HG03342 (cell line): Measurements from ENCODE around the gene SIN3B.
"Not testable (repeated sequence)": the region's sequence is repeated elsewhere in the genome, so short reads cannot be mapped to it uniquely, and the experiment has no call there.

Experiments
- ATAC-seq: cut with Tn5 transposase; IDR thresholded peaks from one replicate; pipeline ENCODE4 v1.9.1; 2021; ENCODE audit warnings: mild to moderate bottlenecking, moderate library complexity; ENCODE audit not compliant: unreplicated experiment

SIN3B gene

DNA sequence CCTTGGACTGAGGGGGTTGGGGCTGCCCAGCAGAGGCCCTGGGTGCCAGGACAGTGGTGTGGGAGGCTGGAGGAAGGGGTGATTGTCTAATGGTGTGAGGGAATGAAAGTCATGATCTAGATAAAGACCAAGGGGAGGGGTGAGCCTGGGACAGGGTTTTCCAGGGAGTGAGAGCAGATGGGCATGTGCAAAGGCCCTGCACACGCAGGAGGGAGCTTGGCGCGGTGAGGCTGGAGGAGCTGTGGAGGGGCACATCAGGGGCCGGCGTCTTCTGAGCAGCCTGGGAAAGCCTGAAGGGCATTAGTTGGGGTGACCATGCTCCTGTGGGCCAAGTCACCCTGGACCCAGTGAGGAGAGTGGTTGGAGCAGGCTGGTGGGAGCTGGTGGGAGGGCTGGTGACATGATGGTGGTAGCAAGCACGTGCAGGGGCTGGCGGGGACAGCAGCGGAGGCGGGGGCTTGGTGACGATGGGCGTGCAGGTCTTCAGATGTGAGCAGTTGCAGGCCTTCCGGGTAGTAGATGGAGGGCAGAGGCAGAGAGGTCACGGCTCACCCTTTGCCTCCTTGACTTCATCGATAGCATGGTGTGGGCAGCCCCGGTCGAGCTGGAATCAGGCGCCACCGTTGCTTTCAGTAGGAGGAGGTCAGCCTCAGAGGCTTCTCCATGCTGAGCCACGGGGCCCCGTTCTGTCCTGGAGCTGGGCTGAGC, 39.4 kb downstream of the SIN3B start:
- ATAC-seq: no peak

DNA sequence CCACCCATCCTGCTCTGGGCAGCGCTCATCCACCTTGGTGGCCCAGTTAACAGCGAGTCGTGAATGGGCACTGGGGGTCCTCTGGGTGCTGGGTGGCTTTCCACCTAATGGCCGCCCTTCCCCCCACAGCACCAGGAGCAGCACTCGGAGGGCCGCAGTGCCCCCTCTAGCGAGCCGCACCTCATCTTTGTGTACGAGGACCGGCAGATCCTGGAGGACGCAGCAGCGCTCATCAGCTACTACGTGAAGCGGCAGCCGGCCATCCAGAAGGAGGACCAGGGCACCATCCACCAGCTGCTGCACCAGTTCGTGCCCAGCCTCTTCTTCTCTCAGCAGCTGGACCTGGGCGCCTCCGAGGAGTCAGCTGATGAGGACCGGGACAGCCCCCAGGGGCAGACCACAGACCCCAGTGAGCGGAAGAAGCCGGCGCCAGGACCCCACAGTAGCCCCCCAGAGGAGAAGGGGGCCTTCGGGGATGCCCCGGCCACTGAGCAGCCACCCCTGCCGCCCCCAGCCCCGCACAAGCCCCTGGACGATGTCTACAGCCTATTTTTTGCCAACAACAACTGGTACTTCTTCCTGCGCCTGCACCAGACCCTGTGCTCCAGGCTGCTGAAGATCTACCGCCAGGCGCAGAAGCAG, 40.3 kb downstream of the SIN3B start:
- no peak for ATAC-seq

DNA sequence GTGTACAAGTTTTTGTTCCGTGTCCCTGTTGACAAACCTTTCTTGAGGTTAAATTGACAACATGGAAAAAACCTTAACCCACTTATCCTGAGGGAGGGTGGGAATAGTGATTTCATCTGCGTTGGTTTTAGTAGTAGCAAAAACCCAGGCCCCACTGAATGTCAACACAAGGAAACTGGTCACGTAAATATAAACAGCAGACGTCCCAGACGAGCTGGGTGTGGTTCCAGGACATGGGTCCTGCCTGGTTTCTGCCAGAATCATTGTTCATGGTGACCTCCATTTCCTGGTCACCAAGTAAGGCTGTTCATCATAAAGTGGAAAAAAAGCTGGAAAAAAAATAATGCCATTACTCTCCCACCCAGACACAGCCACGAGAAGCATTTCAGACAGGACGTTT, 42.7 kb downstream of the SIN3B start:
- no peak for ATAC-seq

DNA sequence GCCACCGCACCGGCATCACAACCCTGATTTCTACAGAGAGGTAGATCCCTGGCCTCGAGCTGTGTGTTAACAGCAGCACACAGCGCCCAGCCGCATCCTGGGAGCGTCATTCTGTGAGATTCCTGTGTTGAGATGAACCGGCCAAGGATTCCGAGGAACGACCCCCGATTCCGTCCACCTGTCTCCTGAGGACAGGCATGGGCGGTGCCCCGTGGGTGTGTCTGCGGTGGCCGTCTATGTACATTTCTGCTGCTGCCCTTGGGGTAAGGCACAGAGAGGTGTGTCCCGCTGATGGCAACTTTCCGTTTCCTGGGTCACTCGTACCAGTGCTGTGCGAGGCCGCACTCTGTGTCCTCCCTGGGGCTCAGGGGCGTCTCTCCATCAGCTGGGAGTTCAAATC, 43.5 kb downstream of the SIN3B start:
- no peak for ATAC-seq

DNA sequence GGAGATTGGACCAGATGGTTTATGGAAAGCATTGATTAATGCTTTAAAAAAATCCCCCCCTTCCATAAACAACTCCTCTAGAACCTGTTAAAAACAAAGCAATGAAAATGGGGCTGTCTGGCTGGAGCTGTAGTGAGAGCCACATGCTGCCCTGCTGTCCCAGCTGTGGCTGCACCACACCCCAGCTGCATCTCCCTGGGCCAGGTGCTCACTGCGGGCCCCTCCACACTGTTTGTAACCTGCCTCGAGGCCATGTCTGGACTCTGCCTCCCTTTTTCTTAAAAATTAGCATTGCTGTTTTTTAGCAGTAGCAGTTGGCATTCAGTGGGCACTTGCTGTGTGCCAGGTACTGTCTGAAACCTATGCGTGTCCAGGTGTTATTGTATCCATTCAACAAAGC, 44.4 kb downstream of the SIN3B start:
- no peak for ATAC-seq

DNA sequence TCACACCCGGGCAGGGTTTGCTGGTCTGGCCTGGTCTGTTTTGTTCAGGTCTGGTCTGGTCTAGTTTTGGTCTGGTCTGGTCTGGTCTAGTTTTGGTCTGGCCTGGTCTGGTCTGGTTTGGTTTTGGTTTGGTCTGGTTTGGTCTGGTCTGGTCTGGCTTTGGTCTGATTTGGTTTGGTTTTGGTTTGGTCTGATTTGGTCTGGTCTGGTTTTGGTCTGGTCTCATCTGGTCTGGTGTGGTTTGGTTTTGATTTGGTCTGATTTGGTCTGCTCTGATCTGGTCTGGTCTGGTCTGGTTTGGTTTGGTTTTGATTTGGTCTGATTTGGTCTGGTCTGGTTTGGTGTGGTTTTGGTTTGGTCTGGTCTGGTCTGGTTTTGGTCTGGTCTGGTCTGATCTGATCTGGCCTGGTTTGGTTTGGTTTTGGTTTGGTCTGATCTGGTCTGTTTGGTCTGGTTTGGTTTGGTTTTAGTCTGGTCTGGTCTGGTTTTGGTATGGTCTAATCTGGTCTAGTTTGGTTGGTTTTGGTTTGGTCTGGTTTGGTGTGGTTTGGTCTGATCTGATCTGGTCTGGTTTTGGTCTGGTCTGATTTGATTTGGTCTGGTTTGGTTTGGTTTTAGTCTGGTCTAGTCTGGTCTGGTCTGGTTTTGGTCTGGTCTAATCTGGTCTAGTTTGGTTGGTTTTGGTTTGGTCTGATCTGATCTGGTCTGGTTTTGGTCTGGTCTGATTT, 45.2 kb downstream of the SIN3B start:
- no peak for ATAC-seq

DNA sequence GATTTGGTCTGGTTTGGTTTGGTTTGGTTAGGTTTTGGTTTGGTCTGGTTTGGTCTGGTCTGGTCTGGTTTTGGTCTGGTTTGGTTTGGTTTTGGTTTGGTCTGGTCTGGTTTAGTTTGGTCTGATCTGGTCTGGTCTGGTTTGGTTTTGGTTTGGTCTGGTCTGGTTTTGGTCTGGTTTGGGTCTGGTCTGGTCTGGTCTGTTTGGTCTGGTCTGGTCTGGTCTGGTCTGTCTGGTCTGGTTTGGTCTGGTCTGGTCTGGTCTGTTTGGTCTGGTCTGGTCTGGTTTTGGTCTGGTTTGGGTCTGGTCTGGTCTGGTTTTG, 45.7 kb downstream of the SIN3B start:
- ATAC-seq: not testable (repeated sequence)

DNA sequence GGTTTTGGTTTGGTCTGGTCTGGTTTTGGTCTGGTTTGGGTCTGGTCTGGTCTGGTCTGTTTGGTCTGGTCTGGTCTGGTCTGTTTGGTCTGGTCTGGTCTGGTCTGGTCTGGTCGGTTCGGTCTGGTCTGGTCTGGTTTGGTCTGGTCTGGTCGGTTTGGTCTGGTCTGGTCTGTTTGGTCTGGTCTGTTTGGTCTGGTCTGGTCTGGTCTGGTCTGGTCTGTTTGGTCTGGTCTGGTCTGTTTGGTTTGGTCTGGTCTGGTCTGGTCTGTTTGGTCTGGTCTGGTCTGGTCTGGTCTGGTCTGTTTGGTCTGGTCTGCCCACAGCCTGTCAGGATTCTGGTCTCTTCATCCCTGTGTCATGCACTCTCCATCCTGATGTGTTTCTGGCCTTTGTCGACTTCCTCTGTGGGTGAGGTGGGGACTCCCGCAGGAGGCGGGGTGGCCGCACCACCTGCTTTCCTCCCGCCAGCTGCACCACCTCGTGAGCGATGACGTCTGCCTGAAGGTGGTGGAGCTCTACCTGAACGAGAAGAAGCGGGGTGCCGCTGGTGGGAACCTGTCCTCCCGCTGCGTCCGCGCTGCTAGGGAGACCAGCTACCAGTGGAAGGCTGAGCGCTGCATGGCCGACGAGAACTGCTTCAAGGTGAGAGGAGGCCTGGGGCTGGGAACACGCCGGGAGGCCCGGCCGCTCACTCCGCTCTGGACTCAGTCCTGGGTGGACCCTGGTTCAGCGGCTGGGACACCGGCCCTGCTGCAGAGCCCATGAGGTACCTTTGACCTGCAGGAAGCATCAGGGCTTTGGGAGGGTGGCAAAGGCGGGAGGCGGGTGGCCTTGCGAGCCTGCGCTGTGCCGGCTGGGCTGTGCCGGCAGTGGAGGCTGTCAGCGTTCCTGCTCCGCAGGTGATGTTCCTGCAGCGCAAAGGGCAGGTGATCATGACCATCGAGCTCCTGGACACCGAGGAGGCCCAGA, 46.7 kb downstream of the SIN3B start:
- no peak for ATAC-seq

DNA sequence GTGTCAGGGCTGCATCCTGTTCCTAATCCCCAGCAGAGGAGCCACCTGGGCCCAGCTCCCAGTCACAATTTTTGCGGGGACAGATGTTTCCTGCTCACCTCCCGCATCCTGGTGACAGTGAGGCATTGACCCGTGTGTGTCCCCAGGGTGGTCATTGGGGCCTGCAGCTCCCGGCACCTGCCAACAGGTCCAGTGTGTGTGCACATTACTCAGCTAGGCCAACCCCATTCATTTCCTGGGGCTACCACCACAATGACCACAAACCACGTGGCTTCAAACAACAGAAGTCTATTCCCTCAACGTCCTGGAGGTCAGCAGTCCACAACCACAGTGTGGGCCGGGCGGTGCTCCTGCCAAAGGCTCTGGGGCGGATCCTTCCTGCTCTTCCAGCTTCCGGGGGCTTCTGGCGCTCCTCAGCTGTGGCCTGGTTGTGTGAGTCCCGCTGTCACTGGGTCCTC, 47.7 kb downstream of the SIN3B start:
- ATAC-seq: no peak

DNA sequence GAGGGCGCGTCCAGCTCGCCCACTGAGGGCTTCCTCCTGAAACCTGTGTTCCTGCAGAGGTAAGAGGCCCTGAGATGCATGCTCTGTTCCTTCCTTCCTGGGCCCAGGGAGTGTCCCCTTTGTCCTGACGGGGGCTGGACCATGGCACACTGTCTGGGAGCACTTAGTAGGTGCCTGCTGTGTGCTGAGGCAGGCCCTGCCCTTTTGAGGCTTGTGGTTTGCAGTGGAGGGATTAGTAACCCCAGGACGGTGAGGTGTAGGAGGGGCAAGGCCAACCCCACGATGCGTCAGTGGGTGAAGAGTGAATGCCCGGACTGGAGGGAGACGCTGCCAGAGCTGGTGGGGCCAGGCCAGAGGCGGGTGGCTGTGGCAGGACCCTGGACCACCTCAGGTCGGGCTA, 48.4 kb downstream of the SIN3B start:
- ATAC-seq: no peak

DNA sequence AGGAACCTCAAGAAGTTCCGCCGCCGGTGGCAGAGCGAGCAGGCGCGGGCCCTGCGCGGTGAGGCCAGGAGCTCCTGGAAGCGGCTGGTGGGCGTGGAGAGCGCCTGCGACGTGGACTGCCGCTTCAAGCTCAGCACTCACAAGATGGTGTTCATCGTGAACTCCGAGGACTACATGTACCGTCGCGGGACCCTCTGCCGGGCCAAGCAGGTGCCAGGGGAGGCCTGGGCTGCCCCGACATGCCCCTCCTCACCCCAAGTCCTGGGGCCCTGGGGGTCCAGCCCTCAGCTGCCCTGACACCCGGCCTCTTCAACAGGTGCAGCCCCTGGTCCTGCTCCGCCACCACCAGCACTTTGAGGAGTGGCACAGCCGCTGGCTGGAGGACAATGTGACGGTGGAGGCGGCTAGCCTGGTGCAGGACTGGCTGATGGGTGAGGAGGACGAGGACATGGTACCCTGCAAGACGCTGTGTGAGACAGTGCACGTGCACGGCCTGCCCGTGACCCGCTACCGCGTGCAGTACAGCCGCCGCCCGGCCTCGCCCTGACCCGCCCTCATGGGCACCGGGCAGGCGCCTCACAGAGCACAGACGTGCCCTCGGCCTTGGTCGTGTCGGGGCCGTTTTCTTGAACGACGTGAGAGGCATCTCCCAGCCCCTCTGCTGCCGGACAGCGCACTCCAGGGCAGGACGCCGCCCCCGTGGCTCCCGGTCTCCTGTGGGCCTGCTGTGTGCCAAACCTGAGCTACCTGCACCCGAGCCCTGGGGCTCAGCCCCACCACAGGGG, 49.2 kb downstream of the SIN3B start:
- ATAC-seq: no peak

DNA sequence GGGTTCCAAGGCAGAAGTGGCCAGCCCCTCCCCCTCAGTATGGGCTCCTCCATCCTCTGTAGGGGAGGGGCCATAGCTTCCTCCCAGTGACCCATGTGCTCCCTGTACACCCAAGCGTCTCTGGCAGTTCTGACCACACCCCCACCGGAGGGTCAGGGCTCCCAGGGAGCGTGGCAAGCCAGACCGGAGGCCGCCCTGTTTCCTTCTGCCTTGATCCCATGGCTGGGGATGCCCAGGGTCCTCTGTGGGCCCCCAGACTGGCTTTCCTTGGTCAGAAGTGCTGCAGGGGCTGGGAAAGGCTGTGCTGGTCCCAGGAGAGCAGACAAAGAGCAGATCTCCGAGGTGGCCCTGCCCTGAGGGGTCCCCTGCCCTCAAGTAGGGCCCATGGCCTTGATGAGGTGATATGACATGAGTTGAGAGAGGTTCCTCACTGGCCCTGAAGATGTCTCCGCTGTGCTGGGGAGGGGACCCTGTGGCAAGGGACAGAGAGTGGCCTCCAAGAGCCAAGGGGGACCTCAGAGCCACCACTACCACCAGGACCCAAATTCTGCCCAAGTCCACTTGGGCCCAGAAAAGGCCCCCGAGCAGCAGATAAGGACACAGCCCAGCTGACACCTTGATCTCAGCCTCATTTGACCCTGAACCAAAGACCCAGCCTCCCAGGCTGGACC, 51.8 kb downstream of the SIN3B start:
- no peak for ATAC-seq

DNA sequence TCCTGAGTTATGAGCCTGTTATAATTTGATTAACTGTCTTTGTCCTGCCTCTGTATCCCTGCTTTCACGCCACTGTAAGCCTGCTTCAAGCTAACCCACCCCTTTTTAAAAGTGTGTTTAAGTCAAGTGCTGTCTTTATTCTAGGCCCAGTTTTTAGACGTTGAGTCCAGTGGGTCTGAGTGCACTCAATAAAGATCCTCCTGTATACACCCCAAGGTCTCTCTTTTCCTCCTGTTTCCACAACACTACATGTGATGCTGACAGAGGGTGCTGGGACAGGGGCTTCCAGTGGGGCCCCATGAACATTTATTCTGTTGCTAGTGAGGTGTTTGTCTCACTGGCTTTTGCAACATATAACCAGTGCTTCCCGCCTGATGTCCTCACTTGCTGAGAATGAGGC, 52.9 kb downstream of the SIN3B start:
- no peak for ATAC-seq

DNA sequence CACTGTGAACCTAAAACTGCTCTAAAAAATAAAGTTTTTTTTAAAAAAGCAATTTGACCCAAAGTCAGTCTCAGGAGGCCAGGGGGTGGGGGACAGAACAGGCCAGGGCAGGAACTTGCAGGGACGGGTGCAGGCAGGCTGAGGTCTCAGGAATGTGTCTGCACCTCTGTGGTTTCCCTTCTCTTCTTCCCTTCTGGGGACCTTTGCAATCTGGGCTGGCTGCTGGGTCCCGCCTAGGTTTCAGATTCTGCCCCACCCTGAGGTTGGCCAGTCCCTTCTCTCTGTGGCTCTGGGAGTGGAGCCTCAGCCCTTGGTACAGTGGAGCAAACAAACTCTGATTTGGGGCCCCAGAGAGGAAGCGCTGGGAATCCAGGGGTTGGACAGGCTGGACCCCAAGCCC, 54.3 kb downstream of the SIN3B start:
- no peak for ATAC-seq

DNA sequence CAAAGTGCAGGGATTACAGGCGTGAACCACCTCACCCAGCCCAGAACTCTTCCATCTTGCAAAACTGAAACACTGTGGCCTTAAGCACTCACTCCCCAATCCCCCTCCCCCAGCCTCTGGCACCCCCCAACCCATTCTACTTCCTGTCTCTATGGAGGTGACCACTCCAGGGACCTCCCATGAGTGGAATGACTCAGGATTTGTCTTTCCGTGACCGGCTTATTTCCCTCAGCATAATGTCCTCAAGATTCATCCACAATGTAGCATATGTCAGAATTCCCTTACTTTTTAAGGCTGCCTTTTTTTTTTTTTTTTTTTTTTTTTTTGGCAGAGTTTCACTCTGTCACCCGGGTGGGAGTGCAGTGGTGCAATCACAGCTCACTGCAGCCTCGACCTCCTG, 56.0 kb downstream of the SIN3B start:
- no peak for ATAC-seq

DNA sequence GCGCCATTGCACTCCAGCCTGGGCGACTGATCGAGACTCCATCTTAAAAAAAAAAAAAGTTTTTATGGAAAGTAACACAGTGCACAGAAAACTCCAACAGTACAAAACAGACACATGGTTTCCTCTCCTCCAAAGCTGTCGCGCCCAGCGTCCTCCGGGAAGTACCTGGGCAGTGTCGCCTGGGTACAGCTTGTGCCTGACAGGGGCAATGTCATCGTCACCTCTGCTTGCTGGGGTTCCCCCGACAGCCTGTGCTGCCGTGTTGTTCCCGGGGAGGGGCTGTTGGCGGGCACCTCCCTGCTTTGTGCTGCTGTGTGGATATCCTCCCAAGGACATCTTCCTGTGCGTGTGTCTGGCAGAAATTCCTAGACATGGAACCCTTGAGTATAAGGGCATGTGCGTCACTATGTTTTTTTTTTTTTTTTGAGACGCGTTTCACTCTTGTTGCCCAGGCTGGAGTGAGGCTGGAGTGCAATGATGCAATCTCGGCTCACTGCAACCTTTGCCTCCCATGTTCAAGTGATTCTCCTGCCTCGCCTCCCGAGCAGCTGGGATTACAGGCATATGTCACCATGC, 57.2 kb downstream of the SIN3B start:
- ATAC-seq: no peak

DNA sequence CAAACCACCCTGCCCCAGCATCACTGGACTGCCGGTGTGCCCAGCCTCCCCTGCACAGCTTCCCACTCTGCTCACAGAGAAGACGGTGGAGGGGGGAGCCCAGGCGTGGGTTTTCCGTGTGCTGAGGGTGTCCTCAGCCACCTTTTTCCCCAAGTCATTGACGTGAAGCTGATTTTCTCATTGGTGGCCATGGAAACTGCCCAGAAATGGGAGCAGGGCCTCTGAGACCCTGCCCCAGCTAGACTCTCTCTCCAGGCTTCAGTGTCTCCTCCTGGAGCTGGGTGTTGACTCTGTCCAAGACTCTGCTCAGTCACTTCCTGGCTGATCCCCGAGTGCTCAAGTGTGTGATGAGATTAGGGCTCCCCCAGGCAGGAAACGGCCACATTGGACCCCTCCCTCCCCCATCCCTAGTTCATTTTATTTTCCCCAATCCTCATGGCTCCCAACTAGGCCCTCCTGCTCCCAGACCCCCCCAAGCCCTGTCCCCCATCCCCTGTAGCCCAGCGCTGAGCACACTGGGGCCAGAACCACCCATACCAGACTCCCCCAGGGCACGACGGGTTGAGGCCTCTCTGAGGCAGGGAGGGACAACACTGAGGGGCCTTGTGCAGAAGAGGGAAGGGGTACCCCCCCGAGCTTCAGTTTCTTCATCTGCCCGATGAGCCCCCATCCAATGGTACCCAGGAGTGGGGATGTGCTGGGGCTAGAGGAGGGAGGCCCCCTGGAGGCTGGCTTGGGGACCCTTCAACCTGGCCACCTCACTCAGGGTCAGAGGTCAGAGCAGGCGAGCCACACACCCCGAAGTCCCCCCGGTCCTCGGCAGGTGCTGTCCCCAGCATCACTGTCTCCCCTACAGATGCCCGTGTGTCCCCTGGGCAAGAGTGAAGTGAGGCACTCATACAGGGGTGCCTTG, 58.4 kb downstream of the SIN3B start:
- no peak for ATAC-seq

DNA sequence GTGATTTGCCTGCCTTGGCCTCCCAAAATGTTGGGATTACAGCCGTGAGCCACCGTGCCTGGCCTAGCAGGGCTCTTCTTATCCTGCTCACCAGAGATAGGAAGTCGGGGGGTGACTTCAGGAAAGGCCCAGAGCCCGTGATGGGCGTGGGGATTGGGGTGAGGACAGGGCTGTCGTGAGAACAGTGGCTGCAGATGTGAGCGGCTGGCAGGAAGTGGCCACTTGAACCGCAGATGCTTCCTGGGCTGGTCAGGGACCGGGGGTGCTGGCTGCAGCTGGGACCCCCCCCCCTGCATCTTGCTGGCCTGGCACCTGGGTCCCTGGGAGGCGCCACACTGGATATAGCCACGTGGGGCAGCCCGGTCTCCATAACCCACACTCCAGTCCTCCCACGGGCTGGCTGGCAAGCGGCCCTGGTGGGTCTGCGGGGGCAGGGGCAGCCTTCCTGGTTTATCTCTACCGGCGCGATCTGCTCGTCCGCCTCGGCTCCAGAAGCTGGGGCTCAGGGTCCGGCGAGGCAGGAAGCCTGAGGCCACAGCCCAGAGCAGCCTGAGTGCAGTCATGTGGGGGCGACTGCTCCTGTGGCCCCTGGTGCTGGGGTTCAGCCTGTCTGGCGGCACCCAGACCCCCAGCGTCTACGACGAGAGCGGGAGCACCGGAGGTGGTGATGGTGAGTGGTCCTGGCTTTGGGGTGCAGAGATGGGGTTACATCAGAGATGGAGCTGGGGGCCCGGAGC, 59.6 kb downstream of the SIN3B start, which contains the start of gene F2RL3:
Gene F2RL3 (plus strand): TSS at position 371 of the 737 bp plus-strand sequence. CDS start 191 bp downstream, at position 562.
- ATAC-seq: no peak
